Liver (tissue), 9 donors: ENCODE measurements around the gene CBL. TPM values are rescaled to one million over a fixed set of nuclear protein-coding genes. Genes with fewer than 3 reads are reported as not detected.

ENCODE experiments used
- DNase-seq: peaks from one replicate; pipeline ENCODE4 v3.0.0-alpha.2; 2017; ENCODE audit warnings: low spot score
- H3K27ac ChIP-seq, 2 donors: one replicate each; pipeline ENCODE4 v1.7.0; 2013; ENCODE audit warnings: inconsistent platforms in 2 of 2, low read length in 2 of 2, control low read depth in 1 of 2, low read depth in 1 of 2, mild to moderate bottlenecking in 1 of 2
- H3K27me3 ChIP-seq, 4 donors: one replicate each; pipeline versions ENCODE4 v1.6.1 to v1.7.0; 2013; ENCODE audit warnings: low read length in 3 of 4, inconsistent platforms in 1 of 4, mild to moderate bottlenecking in 1 of 4, moderate library complexity in 1 of 4; ENCODE audit not compliant: control insufficient read depth in 4 of 4, insufficient read depth in 4 of 4
- H3K36me3 ChIP-seq, 4 donors: one replicate each; pipeline versions ENCODE4 v1.6.1 to v1.7.0; 2013; ENCODE audit warnings: low read length in 3 of 4, mild to moderate bottlenecking in 3 of 4, low read depth in 1 of 4, moderate library complexity in 1 of 4; ENCODE audit not compliant: control insufficient read depth in 4 of 4, insufficient read depth in 3 of 4
- H3K4me1 ChIP-seq, 4 donors: one replicate each; pipeline versions ENCODE4 v1.6.1 to v1.7.0; 2013; ENCODE audit warnings: low read length in 3 of 4, mild to moderate bottlenecking in 3 of 4, moderate library complexity in 1 of 4; ENCODE audit not compliant: control insufficient read depth in 4 of 4, insufficient read depth in 4 of 4
- H3K4me3 ChIP-seq, 3 donors: one replicate each; pipeline versions ENCODE4 v1.6.1 to v1.7.0; 2013; ENCODE audit warnings: low read length in 3 of 3, control low read depth in 1 of 3, low read depth in 1 of 3, mild to moderate bottlenecking in 1 of 3
- H3K9ac ChIP-seq, 2 donors: one replicate each; pipeline ENCODE4 v1.7.0; 2013; ENCODE audit warnings: low read length in 2 of 2, mild to moderate bottlenecking in 2 of 2, moderate library complexity in 2 of 2, control low read depth in 1 of 2, low read depth in 1 of 2
- H3K9me3 ChIP-seq, 4 donors: one replicate each; pipeline versions ENCODE4 v1.6.1 to v1.7.0; 2013; ENCODE audit warnings: low read length in 3 of 4; ENCODE audit not compliant: control insufficient read depth in 4 of 4
- ATF3 ChIP-seq: IDR thresholded peaks from 2 replicates; pipeline ENCODE4 v1.6.1; 2016; ENCODE audit warnings: antibody characterized with exemption
- CTCF ChIP-seq: fragments of 150-350 bp; IDR thresholded peaks from 2 replicates; pipeline ENCODE4 v1.5.1; 2017; ENCODE audit warnings: improper control_type of control experiment, low read depth, low read length; ENCODE audit not compliant: missing input control
- EGR1 ChIP-seq, 2 donors: IDR thresholded peaks; 2 replicates each; pipeline ENCODE4 v1.6.1; 2016 to 2018; ENCODE audit warnings: antibody characterized with exemption in 2 of 2, low read depth in 2 of 2
- FOXA1 ChIP-seq: IDR thresholded peaks from 2 replicates; pipeline ENCODE4 v1.6.1; 2016; ENCODE audit warnings: antibody characterized with exemption
- GABPA ChIP-seq, 2 donors: IDR thresholded peaks in 1 of 2; conservative IDR thresholded peaks in 1 of 2; 2 replicates each; pipeline ENCODE4 v1.6.1; 2016; ENCODE audit warnings: antibody characterized with exemption in 2 of 2, mild to moderate bottlenecking in 1 of 2, moderate library complexity in 1 of 2
- HNF4G ChIP-seq: IDR thresholded peaks from 2 replicates; pipeline ENCODE4 v1.6.1; 2016; ENCODE audit warnings: antibody characterized with exemption
- MAX ChIP-seq: IDR thresholded peaks from 2 replicates; pipeline ENCODE4 v1.6.1; 2016; ENCODE audit warnings: antibody characterized with exemption
- RAD21 ChIP-seq, 2 donors: IDR thresholded peaks; 2 replicates each; pipeline ENCODE4 v1.6.1; 2016; ENCODE audit warnings: antibody characterized with exemption in 2 of 2, mild to moderate bottlenecking in 2 of 2
- YY1 ChIP-seq: IDR thresholded peaks from 2 replicates; pipeline ENCODE4 v1.6.1; 2016; ENCODE audit warnings: antibody characterized with exemption, mild to moderate bottlenecking
- WGBS: extraction: QIAGEN DNeasy Blood & Tissue Kit; methylation state at CpG from one replicate; pipeline ENCODE4 v1.1.7; 2013; 5-methylcytosine and 5-hydroxymethylcytosine counted together
- polyA plus RNA-seq, 2 donors: library from polyadenylated mRNA; stranded (reverse) in 1 of 2; unstranded in 1 of 2; fragments of 200-250 nt in 1 of 2; fragments of >200 nt in 1 of 2; fragmentation: Nextera tagmentation in 1 of 2; extraction: Ambion mirVana in 1 of 2; gene quantifications; one replicate each; pipeline versions ENCODE4 v1.2.1 to v1.2.3, GENCODE V29; 2013 to 2015
- total RNA-seq, 2 donors: library from RNA; depleted of rRNA; stranded (reverse); fragments of >200 nt; gene quantifications; one replicate each; pipeline ENCODE4 v1.2.3, GENCODE V29; 2014
- TF ChIP-seq, protein P1 (sequence below): IDR thresholded peaks from 2 replicates; pipeline ENCODE4 v1.6.1; 2016; ENCODE audit warnings: antibody characterized with exemption, mild to moderate bottlenecking
- donor health status: healthy.
- donor health status: healthy.
- donor health status: healthy.
- donor health status: healthy.
- donor health status: healthy.

CBL gene
- total and polyA plus RNA-seq, 4 donors: 1.6 to 5.5 (median 3.5) TPM

DNA sequence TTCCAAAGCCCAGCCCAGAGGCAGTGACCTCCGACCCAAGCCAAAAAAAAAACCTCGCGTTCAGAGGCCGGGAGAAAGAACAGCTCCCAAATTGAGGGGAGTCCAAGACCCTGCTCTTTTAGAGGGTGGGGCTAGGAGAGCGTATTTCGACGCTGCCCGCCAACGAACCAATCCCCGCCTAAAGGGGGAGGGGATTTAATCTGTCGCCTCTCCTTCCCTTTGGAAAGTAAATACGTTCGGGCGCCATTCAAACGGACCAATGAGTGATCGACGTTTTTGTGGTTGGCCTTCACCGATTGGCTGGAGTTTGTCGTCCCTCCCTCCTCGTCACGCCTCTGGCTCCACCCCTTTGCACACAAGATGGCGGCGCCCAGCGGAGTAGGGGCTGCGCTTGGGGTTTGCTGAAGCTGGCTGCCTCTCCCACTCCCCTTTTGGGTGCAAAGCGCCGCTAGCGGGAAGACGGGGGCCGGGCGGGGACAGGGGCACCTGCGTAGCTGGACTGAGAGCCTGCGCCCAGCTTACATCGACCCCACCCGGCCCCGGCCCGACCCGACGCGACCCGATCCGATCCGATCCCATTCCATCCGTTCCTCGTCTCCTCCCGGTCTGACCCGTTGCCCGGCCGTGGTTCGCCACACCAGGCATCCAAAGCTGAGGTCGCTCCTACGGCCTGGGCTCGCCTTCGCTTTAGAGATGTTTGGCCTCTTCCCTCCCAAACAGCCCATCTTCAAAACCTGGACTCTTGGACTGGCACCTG is 128.2 kb downstream of the CBL start, which contains the start of gene RNF26 (continued):
- TF ChIP-seq CTCF: no peak
- TF ChIP-seq MAX: no peak
- TF ChIP-seq ATF3: no peak

- Histone ChIP-seq H3K27me3 (peaks cover 0 to 2% (median 0%) of the 10 kb centered on the region in 4 donors), H3K9me3 (no peaks in the 10 kb centered on the region), H3K4me1 (peaks cover 12 to 40% (median 22%) of the 10 kb centered on the region in 4 donors), H3K4me3 (peak overlapping the region; percentile 69 to 84 (median 75)), H3K27ac (peak overlapping the region; percentile 73 to 75), H3K9ac (peak overlapping the region; percentile 17 to 73), H3K36me3 (no peaks in the 10 kb centered on the region)
- WGBS: 69% methylated on average over 15 of the region's 15 CpGs
- no peak for DNase-seq
- TF ChIP-seq YY1: no peak
- no peak for TF ChIP-seq HNF4G
- no peak for TF ChIP-seq EGR1 (IDR thresholded peaks at IDR 0.05; ENCODE audit: low read depth in 2 of 2)
- no peak for TF ChIP-seq MAX
- TF ChIP-seq, protein P1, sequence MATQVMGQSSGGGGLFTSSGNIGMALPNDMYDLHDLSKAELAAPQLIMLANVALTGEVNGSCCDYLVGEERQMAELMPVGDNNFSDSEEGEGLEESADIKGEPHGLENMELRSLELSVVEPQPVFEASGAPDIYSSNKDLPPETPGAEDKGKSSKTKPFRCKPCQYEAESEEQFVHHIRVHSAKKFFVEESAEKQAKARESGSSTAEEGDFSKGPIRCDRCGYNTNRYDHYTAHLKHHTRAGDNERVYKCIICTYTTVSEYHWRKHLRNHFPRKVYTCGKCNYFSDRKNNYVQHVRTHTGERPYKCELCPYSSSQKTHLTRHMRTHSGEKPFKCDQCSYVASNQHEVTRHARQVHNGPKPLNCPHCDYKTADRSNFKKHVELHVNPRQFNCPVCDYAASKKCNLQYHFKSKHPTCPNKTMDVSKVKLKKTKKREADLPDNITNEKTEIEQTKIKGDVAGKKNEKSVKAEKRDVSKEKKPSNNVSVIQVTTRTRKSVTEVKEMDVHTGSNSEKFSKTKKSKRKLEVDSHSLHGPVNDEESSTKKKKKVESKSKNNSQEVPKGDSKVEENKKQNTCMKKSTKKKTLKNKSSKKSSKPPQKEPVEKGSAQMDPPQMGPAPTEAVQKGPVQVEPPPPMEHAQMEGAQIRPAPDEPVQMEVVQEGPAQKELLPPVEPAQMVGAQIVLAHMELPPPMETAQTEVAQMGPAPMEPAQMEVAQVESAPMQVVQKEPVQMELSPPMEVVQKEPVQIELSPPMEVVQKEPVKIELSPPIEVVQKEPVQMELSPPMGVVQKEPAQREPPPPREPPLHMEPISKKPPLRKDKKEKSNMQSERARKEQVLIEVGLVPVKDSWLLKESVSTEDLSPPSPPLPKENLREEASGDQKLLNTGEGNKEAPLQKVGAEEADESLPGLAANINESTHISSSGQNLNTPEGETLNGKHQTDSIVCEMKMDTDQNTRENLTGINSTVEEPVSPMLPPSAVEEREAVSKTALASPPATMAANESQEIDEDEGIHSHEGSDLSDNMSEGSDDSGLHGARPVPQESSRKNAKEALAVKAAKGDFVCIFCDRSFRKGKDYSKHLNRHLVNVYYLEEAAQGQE: no peak
- no peak for TF ChIP-seq RAD21 (IDR thresholded peaks at IDR 0.05)
- no peak for TF ChIP-seq GABPA (IDR thresholded peaks at IDR 0.05 in 1 of 2, conservative IDR thresholded peaks at IDR 0.05 in 1 of 2)
- no peak for TF ChIP-seq FOXA1
These were observed 129.0 kb downstream of the CBL start for GRCh38 chr11:119335091-119335654.
